GM21360 (cell line): ENCODE results near the gene LRRTM1.
A peak's percentile ranks its signal among the peaks of the same experiment; 100 is the strongest.

Experiments
- ATAC-seq: cut with Tn5 transposase; IDR thresholded peaks from one replicate; pipeline ENCODE4 v1.9.1; 2021; ENCODE audit warnings: mild to moderate bottlenecking, moderate library complexity; ENCODE audit not compliant: unreplicated experiment

Gene LRRTM1

GRCh38 chr2:80303909-80304837, at the start of gene LRRTM1:
LRRTM1 (minus strand) TSS chr2:80304752; CDS start chr2:80303819, 933 bp downstream.
- ATAC-seq: no peak

GRCh38 chr2:80351231-80351630, 46.7 kb upstream of the LRRTM1 start:
- ATAC-seq: no peak

- ATAC-seq: no peak
These were observed 44.4 kb upstream of the LRRTM1 start for GRCh38 chr2:80348953-80349352.

- ATAC-seq: no peak
These were observed 43.5 kb upstream of the LRRTM1 start for GRCh38 chr2:80348078-80348477.

GRCh38 chr2:80340022-80340421, 35.5 kb upstream of the LRRTM1 start:
- no peak for ATAC-seq

- ATAC-seq: no peak
These were observed 34.2 kb upstream of the LRRTM1 start for GRCh38 chr2:80338794-80339193.

- no peak for ATAC-seq
These were observed 30.9 kb upstream of the LRRTM1 start for GRCh38 chr2:80335411-80335810.

- ATAC-seq: no peak
These were observed 29.3 kb upstream of the LRRTM1 start for GRCh38 chr2:80333886-80334285.

GRCh38 chr2:80330527-80331450, 26.2 kb upstream of the LRRTM1 start:
- ATAC-seq: no peak

GRCh38 chr2:80329491-80329890, 24.9 kb upstream of the LRRTM1 start:
- ATAC-seq: no peak

- ATAC-seq: no peak
These were observed 23.6 kb upstream of the LRRTM1 start for GRCh38 chr2:80328159-80328571.

- ATAC-seq: no peak
These were observed 22.3 kb upstream of the LRRTM1 start for GRCh38 chr2:80326861-80327260.

- ATAC-seq: peak; percentile 64
These were observed 21.7 kb upstream of the LRRTM1 start for GRCh38 chr2:80326214-80326613.

GRCh38 chr2:80324525-80324924, 20.0 kb upstream of the LRRTM1 start:
- no peak for ATAC-seq

GRCh38 chr2:80323610-80324009, 19.1 kb upstream of the LRRTM1 start:
- ATAC-seq: no peak

GRCh38 chr2:80322958-80323357, 18.4 kb upstream of the LRRTM1 start:
- ATAC-seq: no peak

GRCh38 chr2:80322311-80322920, 17.9 kb upstream of the LRRTM1 start:
- no peak for ATAC-seq

GRCh38 chr2:80312282-80312839, 7.8 kb upstream of the LRRTM1 start:
- no peak for ATAC-seq

- ATAC-seq: no peak
These were observed 6.8 kb upstream of the LRRTM1 start for GRCh38 chr2:80311304-80311703.

- ATAC-seq: no peak
These were observed 1.3 kb downstream of the LRRTM1 start for GRCh38 chr2:80303006-80303908.
